Liver (tissue), 9 donors: ENCODE data around the gene AMOTL1. TPM values are rescaled to one million over a fixed set of nuclear protein-coding genes. Genes with fewer than 3 reads are reported as not detected.
"Not testable (repeated sequence)": the region's sequence is repeated elsewhere in the genome, so short reads cannot be mapped to it uniquely, and the experiment has no call there.

Experiments
- DNase-seq: peaks from one replicate; pipeline ENCODE4 v3.0.0-alpha.2; 2017; ENCODE audit warnings: low spot score
- H3K27ac ChIP-seq, 2 donors: one replicate each; pipeline ENCODE4 v1.7.0; 2013; ENCODE audit warnings: inconsistent platforms in 2 of 2, low read length in 2 of 2, control low read depth in 1 of 2, low read depth in 1 of 2, mild to moderate bottlenecking in 1 of 2
- H3K27me3 ChIP-seq, 4 donors: one replicate each; pipeline versions ENCODE4 v1.6.1 to v1.7.0; 2013; ENCODE audit warnings: low read length in 3 of 4, inconsistent platforms in 1 of 4, mild to moderate bottlenecking in 1 of 4, moderate library complexity in 1 of 4; ENCODE audit not compliant: control insufficient read depth in 4 of 4, insufficient read depth in 4 of 4
- H3K36me3 ChIP-seq, 4 donors: one replicate each; pipeline versions ENCODE4 v1.6.1 to v1.7.0; 2013; ENCODE audit warnings: low read length in 3 of 4, mild to moderate bottlenecking in 3 of 4, low read depth in 1 of 4, moderate library complexity in 1 of 4; ENCODE audit not compliant: control insufficient read depth in 4 of 4, insufficient read depth in 3 of 4
- H3K4me1 ChIP-seq, 4 donors: one replicate each; pipeline versions ENCODE4 v1.6.1 to v1.7.0; 2013; ENCODE audit warnings: low read length in 3 of 4, mild to moderate bottlenecking in 3 of 4, moderate library complexity in 1 of 4; ENCODE audit not compliant: control insufficient read depth in 4 of 4, insufficient read depth in 4 of 4
- H3K4me3 ChIP-seq, 3 donors: one replicate each; pipeline versions ENCODE4 v1.6.1 to v1.7.0; 2013; ENCODE audit warnings: low read length in 3 of 3, control low read depth in 1 of 3, low read depth in 1 of 3, mild to moderate bottlenecking in 1 of 3
- H3K9ac ChIP-seq, 2 donors: one replicate each; pipeline ENCODE4 v1.7.0; 2013; ENCODE audit warnings: low read length in 2 of 2, mild to moderate bottlenecking in 2 of 2, moderate library complexity in 2 of 2, control low read depth in 1 of 2, low read depth in 1 of 2
- H3K9me3 ChIP-seq, 4 donors: one replicate each; pipeline versions ENCODE4 v1.6.1 to v1.7.0; 2013; ENCODE audit warnings: low read length in 3 of 4; ENCODE audit not compliant: control insufficient read depth in 4 of 4
- CTCF ChIP-seq: fragments of 150-350 bp; IDR thresholded peaks from 2 replicates; pipeline ENCODE4 v1.5.1; 2017; ENCODE audit warnings: improper control_type of control experiment, low read depth, low read length; ENCODE audit not compliant: missing input control
- EGR1 ChIP-seq, 2 donors: IDR thresholded peaks; 2 replicates each; pipeline ENCODE4 v1.6.1; 2016 to 2018; ENCODE audit warnings: antibody characterized with exemption in 2 of 2, low read depth in 2 of 2
- FOXA1 ChIP-seq: IDR thresholded peaks from 2 replicates; pipeline ENCODE4 v1.6.1; 2016; ENCODE audit warnings: antibody characterized with exemption
- FOXA2 ChIP-seq: IDR thresholded peaks from 2 replicates; pipeline ENCODE4 v1.6.1; 2016; ENCODE audit warnings: antibody characterized with exemption
- HNF4A ChIP-seq, 2 donors: conservative IDR thresholded peaks; 2 replicates each; pipeline ENCODE4 v1.6.1; 2016; ENCODE audit warnings: antibody characterized with exemption in 2 of 2, mild to moderate bottlenecking in 2 of 2
- HNF4G ChIP-seq: IDR thresholded peaks from 2 replicates; pipeline ENCODE4 v1.6.1; 2016; ENCODE audit warnings: antibody characterized with exemption
- JUND ChIP-seq, 2 donors: IDR thresholded peaks; 2 replicates each; pipeline ENCODE4 v1.6.1; 2016; ENCODE audit warnings: antibody characterized with exemption in 2 of 2
- MAX ChIP-seq: IDR thresholded peaks from 2 replicates; pipeline ENCODE4 v1.6.1; 2016; ENCODE audit warnings: antibody characterized with exemption
- NR2F2 ChIP-seq: IDR thresholded peaks from 2 replicates; pipeline ENCODE4 v1.6.1; 2016; ENCODE audit warnings: antibody characterized with exemption
- RAD21 ChIP-seq, 2 donors: IDR thresholded peaks; 2 replicates each; pipeline ENCODE4 v1.6.1; 2016; ENCODE audit warnings: antibody characterized with exemption in 2 of 2, mild to moderate bottlenecking in 2 of 2
- REST ChIP-seq: IDR thresholded peaks from 2 replicates; pipeline ENCODE4 v1.6.1; 2016; ENCODE audit warnings: antibody characterized with exemption, mild to moderate bottlenecking
- RXRA ChIP-seq, 2 donors: IDR thresholded peaks; 2 replicates each; pipeline ENCODE4 v1.6.1; 2017 to 2018; ENCODE audit warnings: antibody characterized with exemption in 2 of 2, mild to moderate bottlenecking in 1 of 2
- SP1 ChIP-seq: IDR thresholded peaks from 2 replicates; pipeline ENCODE4 v1.6.1; 2018; ENCODE audit warnings: antibody characterized with exemption, mild to moderate bottlenecking
- TAF1 ChIP-seq: conservative IDR thresholded peaks from 2 replicates; pipeline ENCODE4 v1.6.1; 2016; ENCODE audit warnings: antibody characterized with exemption, mild to moderate bottlenecking
- YY1 ChIP-seq: IDR thresholded peaks from 2 replicates; pipeline ENCODE4 v1.6.1; 2016; ENCODE audit warnings: antibody characterized with exemption, mild to moderate bottlenecking
- WGBS: extraction: QIAGEN DNeasy Blood & Tissue Kit; methylation state at CpG from one replicate; pipeline ENCODE4 v1.1.7; 2013; 5-methylcytosine and 5-hydroxymethylcytosine counted together
- polyA plus RNA-seq, 2 donors: library from polyadenylated mRNA; stranded (reverse) in 1 of 2; unstranded in 1 of 2; fragments of 200-250 nt in 1 of 2; fragments of >200 nt in 1 of 2; fragmentation: Nextera tagmentation in 1 of 2; extraction: Ambion mirVana in 1 of 2; gene quantifications; one replicate each; pipeline versions ENCODE4 v1.2.1 to v1.2.3, GENCODE V29; 2013 to 2015
- total RNA-seq, 2 donors: library from RNA; depleted of rRNA; stranded (reverse); fragments of >200 nt; gene quantifications; one replicate each; pipeline ENCODE4 v1.2.3, GENCODE V29; 2014
- donor health status: healthy.
- donor health status: healthy.
- donor health status: healthy.
- donor health status: healthy.
- donor health status: healthy.

The AMOTL1 gene
- total and polyA plus RNA-seq, 4 donors: 2.2 to 29.5 (median 7.2) TPM

- TF ChIP-seq CTCF (no peak), RAD21 (IDR thresholded peaks at IDR 0.05) (no peak), RXRA (IDR thresholded peaks at IDR 0.05) (no peak), SP1 (no peak), NR2F2 (no peak)
Observed at GRCh38 chr11:94791216-94791889, 23.2 kb downstream of the AMOTL1 start (continued).

- not testable (repeated sequence) for DNase-seq, H3K27me3 ChIP-seq, H3K27ac ChIP-seq, H3K9ac ChIP-seq, H3K4me3 ChIP-seq, H3K9me3 ChIP-seq, H3K36me3 ChIP-seq
- WGBS: 94% methylated on average over 5 of the region's 5 CpGs
- H3K4me1 ChIP-seq: peaks cover 3 to 36% (median 26%) of the 10 kb centered on the region in 4 donors
Observed at GRCh38 chr11:94791942-94792341, 23.8 kb downstream of the AMOTL1 start.

GRCh38 chr11:94792451-94792850, 24.3 kb downstream of the AMOTL1 start:
- Histone ChIP-seq H3K27ac (no peak overlapping the region), H3K9ac (no peak overlapping the region), H3K9me3 (no peaks in the 10 kb centered on the region), H3K4me1 (peaks cover 3 to 37% (median 23%) of the 10 kb centered on the region in 4 donors), H3K27me3 (no peaks in the 10 kb centered on the region), H3K36me3 (no peaks in the 10 kb centered on the region), H3K4me3 (no peak overlapping the region)
- 96% methylated on average over 3 of the region's 3 CpGs for WGBS
- DNase-seq: no peak
- TF ChIP-seq JUND (IDR thresholded peaks at IDR 0.05) (no peak), REST (peak; percentile 92)

- no peak overlapping the region for H3K4me3 ChIP-seq
- peak overlapping the region; percentile 1 to 15 for H3K27ac ChIP-seq
- H3K27me3 ChIP-seq: no peaks in the 10 kb centered on the region
- no peak overlapping the region for H3K9ac ChIP-seq
- peaks cover 3 to 35% (median 25%) of the 10 kb centered on the region in 4 donors for H3K4me1 ChIP-seq
- no peaks in the 10 kb centered on the region for H3K9me3 ChIP-seq
- no peak for DNase-seq
- H3K36me3 ChIP-seq: no peaks in the 10 kb centered on the region
- WGBS: 88% methylated on average over 2 of the region's 2 CpGs
- TF ChIP-seq CTCF (no peak), NR2F2 (no peak), JUND (IDR thresholded peaks at IDR 0.05) (no peak), FOXA1 (no peak), RXRA (IDR thresholded peaks at IDR 0.05) (no peak), TAF1 (no peak), MAX (no peak), HNF4A (conservative IDR thresholded peaks at IDR 0.05) (no peak), RAD21 (IDR thresholded peaks at IDR 0.05) (no peak), HNF4G (no peak), YY1 (no peak), FOXA2 (no peak), SP1 (no peak), EGR1 (IDR thresholded peaks at IDR 0.05; ENCODE audit: low read depth in 2 of 2) (no peak)
Observed at GRCh38 chr11:94793002-94793401, 24.8 kb downstream of the AMOTL1 start.
